Astrocyte of the cerebellum (primary cell): ENCODE data around the gene KATNAL1.

Experiments
- DNase-seq: peaks from one replicate; pipeline ENCODE4 v3.0.0-alpha.2; 2011; ENCODE audit warnings: low read depth
- H3K4me3 ChIP-seq: 2 replicates; pipeline ENCODE4 v1.5.1; 2011; ENCODE audit warnings: mild to moderate bottlenecking, low read depth, low read length, moderate library complexity
- in situ Hi-C: cut with HindIII; loops from 2 replicates; pipeline ENCODE4 v1.10.0; 2017; ENCODE audit warnings: low sequenced_read_pairs
- TF ChIP-seq, protein P1 (sequence below): IDR thresholded peaks from 2 replicates; pipeline ENCODE4 v1.5.1; 2012; ENCODE audit warnings: low read length, low read depth, moderate library complexity, mild to moderate bottlenecking; ENCODE audit errors: missing control alignments

The KATNAL1 gene

DNA sequence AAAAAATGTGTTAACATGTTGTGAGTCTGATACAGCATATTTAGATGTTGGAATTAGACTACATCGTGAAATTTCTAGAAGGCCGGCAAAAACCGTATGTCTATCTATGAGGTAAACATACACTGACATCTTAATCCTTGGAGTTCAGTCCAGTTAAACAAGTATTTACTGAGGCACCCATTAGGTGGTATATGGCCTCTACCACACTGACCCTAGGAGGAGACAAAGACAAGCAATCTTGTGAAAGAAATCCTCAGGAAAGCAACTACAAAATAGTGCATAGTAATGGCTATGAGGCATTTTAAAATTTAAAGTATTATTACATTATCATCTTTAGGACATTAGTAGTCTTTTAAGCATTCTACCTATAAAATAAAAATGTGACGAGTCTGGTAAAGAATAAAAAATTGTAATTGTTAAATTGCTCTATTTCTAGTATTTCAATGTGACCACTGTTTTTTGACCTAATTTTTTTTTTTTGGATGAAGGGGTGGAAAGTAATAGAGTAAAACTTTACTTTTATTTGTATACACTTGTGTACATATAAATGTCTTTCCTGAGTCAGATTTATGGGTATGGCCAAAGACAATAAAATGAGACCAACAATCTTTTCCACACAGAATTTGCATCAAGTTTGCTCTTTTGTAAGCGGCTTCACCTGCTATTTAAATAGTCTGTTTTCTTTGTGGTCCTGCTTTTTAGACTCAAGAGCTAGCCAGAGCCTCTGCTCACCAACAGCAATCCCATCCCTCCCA, 50.5 kb downstream of the KATNAL1 start:
- no peak for DNase-seq
- in situ Hi-C loops, result no loop called here

GRCh38 chr13:30255696-30256095, 51.7 kb downstream of the KATNAL1 start:
- H3K4me3 ChIP-seq, result no peak overlapping the region
- in situ Hi-C loops, result no loop called here
- TF ChIP-seq, protein P1, sequence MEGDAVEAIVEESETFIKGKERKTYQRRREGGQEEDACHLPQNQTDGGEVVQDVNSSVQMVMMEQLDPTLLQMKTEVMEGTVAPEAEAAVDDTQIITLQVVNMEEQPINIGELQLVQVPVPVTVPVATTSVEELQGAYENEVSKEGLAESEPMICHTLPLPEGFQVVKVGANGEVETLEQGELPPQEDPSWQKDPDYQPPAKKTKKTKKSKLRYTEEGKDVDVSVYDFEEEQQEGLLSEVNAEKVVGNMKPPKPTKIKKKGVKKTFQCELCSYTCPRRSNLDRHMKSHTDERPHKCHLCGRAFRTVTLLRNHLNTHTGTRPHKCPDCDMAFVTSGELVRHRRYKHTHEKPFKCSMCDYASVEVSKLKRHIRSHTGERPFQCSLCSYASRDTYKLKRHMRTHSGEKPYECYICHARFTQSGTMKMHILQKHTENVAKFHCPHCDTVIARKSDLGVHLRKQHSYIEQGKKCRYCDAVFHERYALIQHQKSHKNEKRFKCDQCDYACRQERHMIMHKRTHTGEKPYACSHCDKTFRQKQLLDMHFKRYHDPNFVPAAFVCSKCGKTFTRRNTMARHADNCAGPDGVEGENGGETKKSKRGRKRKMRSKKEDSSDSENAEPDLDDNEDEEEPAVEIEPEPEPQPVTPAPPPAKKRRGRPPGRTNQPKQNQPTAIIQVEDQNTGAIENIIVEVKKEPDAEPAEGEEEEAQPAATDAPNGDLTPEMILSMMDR, result no peak
- DNase-seq, result no peak

More for the DNA sequence above, 50.5 kb downstream of the KATNAL1 start:
- no peak overlapping the region for H3K4me3 ChIP-seq
- TF ChIP-seq, protein P1, result no peak

DNA sequence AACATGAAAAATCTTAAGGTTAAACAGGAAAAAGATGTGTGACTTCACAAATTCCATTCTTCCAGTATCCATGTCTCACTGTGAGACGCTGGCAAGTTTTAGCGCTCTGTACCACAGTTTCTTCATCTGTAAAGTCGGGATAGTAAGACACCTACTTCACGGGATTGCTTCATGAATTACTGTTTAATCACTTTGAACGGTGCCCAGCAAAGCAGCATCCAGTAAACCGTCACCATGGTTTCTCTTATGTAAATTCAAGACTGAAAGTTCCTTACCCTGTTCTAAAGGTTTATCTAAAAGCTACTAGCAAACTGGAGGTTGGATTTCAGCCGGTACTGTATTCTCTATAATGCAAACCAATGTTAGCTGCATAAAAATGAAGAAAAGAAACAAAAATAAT, 53.5 kb downstream of the KATNAL1 start:
- in situ Hi-C loops, result no loop called here

DNA sequence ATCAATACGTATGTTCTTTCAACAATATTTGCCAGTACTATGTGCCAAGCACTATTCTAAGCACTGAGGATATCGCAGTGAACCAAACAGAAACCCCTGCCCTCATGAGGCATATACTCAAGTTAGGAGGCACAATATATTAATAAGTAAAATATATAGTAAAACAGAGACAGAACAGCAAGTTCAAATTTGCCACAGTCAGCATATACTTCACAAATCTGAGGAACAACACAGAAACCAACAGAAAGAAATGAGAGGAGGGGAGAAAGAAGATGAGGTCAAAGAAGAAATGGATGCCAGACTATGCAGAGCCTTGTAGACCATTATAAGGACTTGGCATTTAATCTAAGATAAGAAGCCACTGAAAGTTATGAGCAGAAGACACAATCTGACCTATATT, 59.9 kb downstream of the KATNAL1 start:
- DNase-seq, result no peak
- in situ Hi-C loops, result no loop called here
- TF ChIP-seq, protein P1, result no peak
- no peak overlapping the region for H3K4me3 ChIP-seq

More for the DNA sequence above, 53.5 kb downstream of the KATNAL1 start:
- H3K4me3 ChIP-seq, result no peak overlapping the region
- DNase-seq, result no peak
- TF ChIP-seq, protein P1, result no peak

DNA sequence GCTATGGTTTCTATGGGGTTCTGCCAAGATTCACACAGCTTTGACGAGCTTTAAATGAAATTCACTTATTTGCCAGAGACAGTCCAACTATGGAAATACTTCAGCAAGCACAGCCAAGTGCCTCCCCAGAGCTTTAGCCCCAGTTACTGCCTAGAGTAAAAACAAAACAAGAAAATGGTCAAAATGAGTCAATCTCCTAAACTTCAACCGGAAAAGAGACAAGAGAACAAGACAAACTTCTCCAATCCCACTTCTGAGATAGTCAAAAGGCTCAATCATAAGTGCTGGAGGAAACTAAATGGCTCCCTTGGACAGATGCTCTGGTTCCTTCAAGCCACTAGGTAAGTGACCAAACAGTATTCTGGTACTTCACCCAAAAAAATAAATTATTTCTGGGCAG, 65.8 kb downstream of the KATNAL1 start:
- in situ Hi-C loops, result no loop called here
- H3K4me3 ChIP-seq, result no peak overlapping the region
- TF ChIP-seq, protein P1, result no peak
- DNase-seq, result no peak

- in situ Hi-C loops, result no loop called here
- DNase-seq, result no peak
- H3K4me3 ChIP-seq, result no peak overlapping the region
- TF ChIP-seq, protein P1, result no peak
These were observed 66.7 kb downstream of the KATNAL1 start for GRCh38 chr13:30240608-30241007.

GRCh38 chr13:30235216-30235615, 72.1 kb downstream of the KATNAL1 start:
- H3K4me3 ChIP-seq, result no peak overlapping the region
- TF ChIP-seq, protein P1, result no peak
- DNase-seq, result no peak
- in situ Hi-C loops, result no loop called here
